OCI-M2 (cell line): ENCODE data around the gene GPR35.
A peak's percentile ranks its signal among the peaks of the same experiment; 100 is the strongest.

Experiments used
- DNase-seq: peaks from one replicate; lab custom pipeline; 2025; ENCODE audit not compliant: unreplicated experiment; lab: John Stamatoyannopoulos, UW

GPR35 gene, protein sequence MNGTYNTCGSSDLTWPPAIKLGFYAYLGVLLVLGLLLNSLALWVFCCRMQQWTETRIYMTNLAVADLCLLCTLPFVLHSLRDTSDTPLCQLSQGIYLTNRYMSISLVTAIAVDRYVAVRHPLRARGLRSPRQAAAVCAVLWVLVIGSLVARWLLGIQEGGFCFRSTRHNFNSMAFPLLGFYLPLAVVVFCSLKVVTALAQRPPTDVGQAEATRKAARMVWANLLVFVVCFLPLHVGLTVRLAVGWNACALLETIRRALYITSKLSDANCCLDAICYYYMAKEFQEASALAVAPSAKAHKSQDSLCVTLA

GRCh38 chr2:240624950-240625621 lies at the start of gene GPR35:
Gene GPR35 (plus strand): TSS chr2:240625480. CDS start chr2:240629953, 4,473 bp downstream.
- DNase-seq: no peak

- no peak for DNase-seq
Observed at GRCh38 chr2:240576036-240576435, 49.2 kb upstream of the GPR35 start.

GRCh38 chr2:240576436-240577205 lies 48.7 kb upstream of the GPR35 start:
- no peak for DNase-seq

DNA sequence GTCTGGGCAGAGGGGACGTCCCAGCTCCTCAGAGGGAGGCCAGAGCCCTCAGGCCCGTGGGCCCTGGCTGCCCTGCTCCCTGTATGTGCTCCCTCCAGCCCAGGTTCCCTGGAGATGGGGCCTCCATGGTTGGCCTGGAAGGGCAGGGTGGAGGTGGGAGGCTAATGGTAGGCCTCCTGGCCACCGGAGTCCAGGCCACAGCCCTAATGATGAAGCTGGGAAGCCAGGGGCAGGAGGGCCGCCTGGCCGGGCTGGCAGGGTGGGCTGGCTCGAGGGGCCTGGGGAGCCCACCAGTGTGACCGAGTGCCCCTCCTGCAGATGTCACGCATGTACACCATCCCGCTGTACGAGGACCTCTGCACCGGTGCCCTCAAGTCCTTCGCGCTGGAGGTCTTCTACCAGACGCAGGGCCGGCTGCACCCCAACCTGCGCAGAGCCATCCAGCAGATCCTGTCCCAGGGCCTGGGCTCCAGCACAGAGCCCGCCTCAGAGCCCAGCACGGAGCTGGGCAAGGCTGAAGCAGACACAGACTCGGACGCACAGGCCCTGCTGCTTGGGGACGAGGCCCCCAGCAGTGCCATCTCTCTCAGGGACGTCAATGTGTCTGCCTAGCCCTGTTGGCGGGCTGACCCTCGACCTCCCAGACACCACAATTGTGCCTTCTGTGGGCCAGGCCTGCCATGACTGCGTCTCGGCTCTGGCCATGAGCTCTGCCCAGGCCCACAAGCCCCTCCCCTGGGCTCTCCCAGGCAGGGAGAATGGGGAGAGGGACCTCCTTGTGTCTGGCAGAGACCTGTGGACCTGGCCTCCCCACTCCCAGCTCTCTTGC lies 47.8 kb upstream of the GPR35 start:
- DNase-seq: no peak

- DNase-seq: no peak
Observed at GRCh38 chr2:240578110-240578450, 47.2 kb upstream of the GPR35 start.

- no peak for DNase-seq
Observed at GRCh38 chr2:240578488-240578887, 46.8 kb upstream of the GPR35 start.

GRCh38 chr2:240579071-240579762 lies 46.1 kb upstream of the GPR35 start:
- DNase-seq: no peak

- no peak for DNase-seq
Observed at GRCh38 chr2:240579771-240580614, 45.3 kb upstream of the GPR35 start.

DNA sequence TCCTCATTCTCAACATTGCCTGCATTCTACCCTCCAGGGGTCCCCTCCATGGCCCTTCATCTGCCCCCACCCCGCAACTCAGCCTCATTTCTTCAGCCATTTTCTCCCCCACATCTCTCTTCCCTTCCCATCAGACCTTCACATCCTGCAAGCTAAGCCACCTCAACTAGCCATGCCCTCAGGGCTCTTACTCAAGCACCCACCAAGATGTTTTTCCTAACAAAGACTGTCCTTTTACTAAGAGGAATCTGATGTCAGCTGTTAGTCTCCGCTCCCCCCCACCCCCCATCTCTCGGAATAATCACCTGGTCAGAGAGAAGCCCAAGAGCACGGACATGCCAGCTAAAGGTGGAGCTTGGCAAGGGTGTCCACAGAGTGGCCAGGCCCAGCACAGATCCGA lies 43.5 kb upstream of the GPR35 start:
- DNase-seq: no peak

GRCh38 chr2:240582781-240583180 lies 42.5 kb upstream of the GPR35 start:
- no peak for DNase-seq

GRCh38 chr2:240583774-240584173 lies 41.5 kb upstream of the GPR35 start:
- no peak for DNase-seq

- DNase-seq: no peak
Observed at GRCh38 chr2:240584486-240585031, 40.7 kb upstream of the GPR35 start.

DNA sequence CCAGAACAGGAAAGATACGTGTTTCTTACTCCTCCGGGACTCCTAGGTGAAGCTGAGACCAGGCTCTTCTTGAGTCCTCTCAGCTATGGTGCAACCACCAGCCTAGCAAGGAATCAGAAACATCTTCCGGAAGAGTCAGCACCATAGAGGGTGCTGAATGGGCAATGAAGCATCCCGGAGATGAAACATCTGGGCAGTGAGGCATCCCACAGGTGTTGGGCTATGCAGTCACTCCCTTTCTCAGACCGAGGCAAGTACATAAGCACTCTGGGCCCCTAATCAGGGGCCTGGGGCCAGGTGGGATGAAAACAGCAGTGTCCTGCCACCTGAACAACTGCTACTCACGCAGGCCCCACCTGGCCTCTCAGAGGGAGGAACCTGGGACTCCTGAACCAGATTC lies 40.2 kb upstream of the GPR35 start:
- DNase-seq: no peak

- DNase-seq: no peak
Observed at GRCh38 chr2:240585681-240586197, 39.5 kb upstream of the GPR35 start.

GRCh38 chr2:240586198-240586918 lies 38.9 kb upstream of the GPR35 start, which contains the start of gene CAPN10:
Gene CAPN10 (plus strand): TSS chr2:240586734. CDS start chr2:240586912, 178 bp downstream.
- DNase-seq: peak; percentile 60

DNA sequence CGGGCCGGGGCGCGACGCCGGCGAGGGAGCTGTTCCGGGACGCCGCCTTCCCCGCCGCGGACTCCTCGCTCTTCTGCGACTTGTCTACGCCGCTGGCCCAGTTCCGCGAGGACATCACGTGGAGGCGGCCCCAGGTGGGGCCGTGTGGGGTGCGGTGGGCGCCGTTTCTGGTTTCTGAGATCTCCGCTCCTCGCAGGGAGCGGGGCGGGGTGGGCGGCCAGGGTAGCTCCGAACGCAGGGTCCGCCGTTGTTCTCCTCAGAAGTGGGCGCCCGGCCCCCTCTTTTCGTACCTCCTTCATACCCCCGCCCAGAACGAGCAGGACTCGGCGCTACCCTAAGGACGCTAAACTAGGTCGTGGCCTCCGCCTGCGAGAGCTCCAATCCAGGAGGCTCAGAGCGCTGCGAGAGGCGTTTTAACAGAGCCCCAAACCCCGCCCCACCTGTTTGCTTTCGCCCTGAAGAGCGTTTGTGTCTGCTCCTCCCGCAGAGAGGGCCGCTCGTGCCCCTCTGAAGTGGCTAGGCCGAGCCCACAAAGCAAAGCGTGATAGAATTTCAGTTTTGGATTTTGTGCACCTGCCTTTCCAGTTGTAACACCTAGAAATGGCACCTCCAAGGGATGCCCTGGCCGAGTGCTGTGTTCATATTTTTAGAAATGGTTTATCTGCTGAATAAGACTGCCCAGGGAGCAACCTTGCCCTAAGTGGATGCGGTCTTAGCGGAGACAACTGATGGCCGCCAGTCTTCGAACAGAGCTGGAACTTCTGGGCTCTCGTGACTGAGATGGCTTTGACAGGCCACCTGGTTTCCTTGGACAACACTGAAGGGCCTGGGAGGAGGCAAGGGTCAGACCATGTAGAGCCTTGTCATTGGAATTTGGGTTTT lies 38.1 kb upstream of the GPR35 start:
- DNase-seq: no peak

GRCh38 chr2:240588006-240588655 lies 37.1 kb upstream of the GPR35 start:
- DNase-seq: no peak
